AG04449 (cell line): ENCODE measurements around the gene PARP12.

Experiments
- CTCF ChIA-PET: fragments of 350-600 bp; formaldehyde crosslinking; extraction: SDS; loops from one replicate; lab custom pipeline; 2021; ENCODE audit warnings: antibody characterized with exemption; lab: Yijun Ruan, JAX
- POLR2A ChIA-PET: fragments of 400-600, 350-600 bp; formaldehyde crosslinking; extraction: SDS; loops from one replicate; lab custom pipeline; 2020; ENCODE audit warnings: antibody characterized with exemption, inconsistent platforms; lab: Yijun Ruan, JAX
- DNase-seq: peaks from one replicate; pipeline ENCODE4 v3.0.0-alpha.2; 2010; ENCODE audit warnings: low read depth, low spot score
- H3K4me3 ChIP-seq: 2 replicates; pipeline ENCODE4 v1.5.1; 2011; ENCODE audit warnings: low read depth, mild to moderate bottlenecking, control low read depth, low read length
- CTCF ChIP-seq: IDR thresholded peaks from one replicate; pipeline ENCODE4 v1.5.1; 2011; ENCODE audit warnings: mild to moderate bottlenecking, moderate library complexity, low read length, control low read depth, inconsistent platforms; ENCODE audit not compliant: insufficient read depth; ENCODE audit errors: missing control alignments

PARP12 gene

DNA sequence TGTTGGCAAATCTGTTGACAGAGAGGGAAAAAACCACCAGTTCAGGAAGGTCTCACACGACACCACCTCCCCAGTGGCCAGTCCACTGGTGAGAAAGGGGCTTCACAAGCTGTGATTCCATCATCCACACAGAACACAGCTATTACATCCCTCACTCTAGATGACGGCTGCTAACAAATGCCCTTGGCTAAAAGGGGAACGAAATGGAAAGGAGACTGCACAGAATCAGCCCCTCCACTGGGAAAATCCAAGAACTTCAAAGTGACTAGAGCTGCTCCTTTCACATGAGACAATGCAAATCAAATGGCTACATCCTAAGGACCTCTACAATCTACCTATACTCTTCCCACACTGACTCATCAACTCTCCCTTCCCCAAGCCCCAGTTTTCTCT is 5.6 kb downstream of the PARP12 start:
- TF ChIP-seq CTCF = no peak
- ChIA-PET CTCF (interaction anchor here (0.7 to 1.5 kb wide), 2 partner anchors 8 to 14 kb away, joined by 3 read pairs; no protein-coding TSS in a partner anchor), POLR2A (interaction anchor here (0.6 kb wide), 1 partner anchor 1065 kb away, joined by 3 read pairs; no protein-coding TSS in a partner anchor)
- DNase-seq = no peak
- H3K4me3 ChIP-seq = no peak overlapping the region

DNA sequence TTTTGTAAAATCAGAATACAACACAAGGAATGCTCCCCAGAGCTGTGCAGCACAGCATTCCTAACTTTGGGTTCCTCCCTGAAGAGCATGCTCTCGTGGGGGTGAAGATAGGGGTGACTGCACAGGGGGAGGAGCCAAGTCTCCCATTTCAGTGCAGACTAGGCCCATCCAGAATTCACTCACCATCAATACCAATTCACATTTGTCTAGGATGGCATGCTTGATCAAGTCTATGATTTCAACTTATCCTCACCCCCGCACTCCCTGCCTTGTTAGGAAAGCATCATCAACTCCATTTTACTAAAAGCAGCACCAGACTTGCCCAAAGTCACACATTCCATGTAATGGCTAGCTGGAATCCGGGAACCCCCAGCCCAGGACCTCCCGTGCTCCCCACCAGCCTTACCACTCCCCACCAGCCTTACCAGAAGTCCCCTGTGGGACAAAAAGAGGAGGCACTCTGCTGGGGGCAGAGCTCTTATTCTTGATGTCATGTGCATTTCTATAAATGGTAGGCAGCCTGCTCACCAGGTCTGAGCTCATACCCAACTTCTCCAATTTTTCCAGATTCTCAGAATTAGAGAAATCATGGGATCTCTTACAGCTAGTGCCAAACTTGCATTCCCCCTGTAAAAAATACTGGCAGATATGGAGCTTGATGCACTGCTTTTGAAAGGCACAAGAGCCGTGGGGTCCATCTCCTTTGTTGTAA is 6.2 kb downstream of the PARP12 start:
- ChIA-PET CTCF (interaction anchor here (0.7 to 1.5 kb wide), 2 partner anchors 8 to 14 kb away, joined by 3 read pairs; no protein-coding TSS in a partner anchor), POLR2A (interaction anchor here (0.6 kb wide), 1 partner anchor 1065 kb away, joined by 3 read pairs; no protein-coding TSS in a partner anchor)
- no peak for TF ChIP-seq CTCF
- DNase-seq = no peak
- H3K4me3 ChIP-seq = no peak overlapping the region

DNA sequence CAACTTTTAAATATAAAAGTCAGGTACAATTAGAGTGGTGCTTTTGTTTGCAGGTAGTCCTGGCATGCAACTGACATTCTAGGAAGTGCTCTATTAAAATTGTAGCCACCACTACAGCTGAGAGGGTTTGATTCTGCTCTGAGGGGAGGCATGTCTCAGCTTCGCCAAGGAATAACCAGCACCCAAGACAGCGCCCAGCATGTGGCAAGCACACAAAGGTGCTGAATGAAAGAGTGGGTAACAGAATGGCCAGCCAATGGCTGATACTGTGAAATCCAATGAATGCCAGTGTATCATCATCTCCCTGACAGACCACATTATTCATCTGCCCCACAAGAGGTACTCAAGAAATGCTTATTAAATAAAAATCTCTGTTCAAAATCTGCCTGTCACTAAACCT is 6.9 kb downstream of the PARP12 start:
- ChIA-PET CTCF (no interaction called here), POLR2A (no interaction called here)
- no peak for DNase-seq
- no peak for TF ChIP-seq CTCF
- H3K4me3 ChIP-seq = no peak overlapping the region

- ChIA-PET CTCF (no interaction called here), POLR2A (no interaction called here)
- TF ChIP-seq CTCF = no peak
Measured at GRCh38 chr7:140054751-140055150, 8.0 kb downstream of the PARP12 start.

GRCh38 chr7:140053812-140054539 is 8.8 kb downstream of the PARP12 start:
- POLR2A ChIA-PET = no interaction called here
- no peak for DNase-seq
- no peak for TF ChIP-seq CTCF
- CTCF ChIA-PET = no interaction called here
- H3K4me3 ChIP-seq = no peak overlapping the region

More at GRCh38 chr7:140054751-140055150, 8.0 kb downstream of the PARP12 start:
- H3K4me3 ChIP-seq = no peak overlapping the region
- DNase-seq = no peak

DNA sequence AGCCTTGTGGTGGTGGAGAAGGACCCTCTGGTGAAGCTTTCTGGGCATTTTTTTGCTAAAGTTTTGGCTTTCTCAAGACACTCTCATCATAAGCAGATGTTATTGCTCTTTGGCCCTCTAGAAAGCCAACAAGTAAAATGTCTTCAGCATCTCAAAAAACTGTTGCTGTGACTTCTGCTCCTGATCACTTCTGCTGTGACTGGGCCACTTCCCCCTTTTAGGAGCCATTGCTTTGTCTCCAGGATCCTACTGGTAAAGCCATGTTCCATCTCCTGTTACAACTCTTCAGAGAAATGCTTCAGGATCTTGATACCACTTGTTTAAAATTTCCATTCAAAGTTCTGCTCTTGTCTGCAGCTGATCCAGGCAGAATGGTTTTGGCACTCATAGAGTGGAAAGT is 10.9 kb downstream of the PARP12 start:
- no peak for DNase-seq
- CTCF ChIA-PET = interaction anchor here (1.7 kb wide), 1 partner anchor 9 kb away, joined by 5 read pairs; no protein-coding TSS in a partner anchor
- no peak overlapping the region for H3K4me3 ChIP-seq
- no peak for TF ChIP-seq CTCF
- POLR2A ChIA-PET = no interaction called here
